GM23338 (cell line): ENCODE measurements around the gene LSM14B. TPM values are rescaled to one million over a fixed set of nuclear protein-coding genes. Genes with fewer than 3 reads are reported as not detected.
A peak's percentile ranks its signal among the peaks of the same experiment; 100 is the strongest.

ENCODE experiments used
- ATAC-seq: fragments of 200-7000 bp; cut with Tn5 transposase; 3 replicates; pipeline ENCODE4 v1.9.1; 2020
- DNase-seq: peaks from one replicate; pipeline ENCODE4 v3.0.0-alpha.2; 2015; ENCODE audit warnings: low spot score
- H2AFZ ChIP-seq: fragments of 200-600 bp; sonication (generic); 2 replicates; pipeline ENCODE4 v1.8.0; 2016; ENCODE audit warnings: antibody characterized with exemption, mild to moderate bottlenecking, moderate library complexity
- H3F3A ChIP-seq: fragments of 200-600 bp; sonication (generic); replicated peaks from 2 replicates; pipeline ENCODE4 v1.8.0; 2017; ENCODE audit warnings: antibody characterized with exemption, mixed run types, low read depth
- H3K27ac ChIP-seq: fragments of 200-600 bp; sonication (generic); 2 replicates; pipeline ENCODE4 v1.6.1; 2016; ENCODE audit warnings: low read depth
- H3K27me3 ChIP-seq: fragments of 200-600 bp; sonication (generic); 2 replicates; pipeline ENCODE4 v1.8.0; 2016; ENCODE audit warnings: mild to moderate bottlenecking, mixed run types, moderate library complexity; ENCODE audit not compliant: insufficient read depth
- H3K36me3 ChIP-seq: fragments of 200-600 bp; sonication (generic); 2 replicates; pipeline ENCODE4 v1.8.0; 2016; ENCODE audit warnings: mild to moderate bottlenecking; ENCODE audit not compliant: insufficient read depth
- H3K4me1 ChIP-seq: fragments of 200-600 bp; sonication (generic); 2 replicates; pipeline ENCODE4 v1.8.0; 2016; ENCODE audit warnings: mild to moderate bottlenecking, moderate library complexity; ENCODE audit not compliant: insufficient read depth
- H3K4me2 ChIP-seq: fragments of 200-600 bp; sonication (generic); 2 replicates; pipeline ENCODE4 v1.7.1; 2017; ENCODE audit warnings: mixed run types
- H3K4me3 ChIP-seq: fragments of 200-600 bp; sonication (generic); 2 replicates; pipeline ENCODE4 v1.6.1; 2016; ENCODE audit warnings: mixed run types
- H3K79me2 ChIP-seq: fragments of 200-600 bp; sonication (generic); replicated peaks from 2 replicates; pipeline ENCODE4 v1.8.0; 2017; ENCODE audit warnings: mild to moderate bottlenecking; ENCODE audit not compliant: insufficient read depth
- H3K9me2 ChIP-seq: fragments of 200-600 bp; sonication (generic); 2 replicates; pipeline ENCODE4 v1.8.0; 2017; ENCODE audit not compliant: insufficient read depth
- H4K20me1 ChIP-seq: fragments of 200-600 bp; sonication (generic); replicated peaks from 2 replicates; pipeline ENCODE4 v1.8.0; 2017; ENCODE audit warnings: mild to moderate bottlenecking; ENCODE audit not compliant: insufficient read depth
- H3K27ac Mint-ChIP-seq: 2 replicates; pipeline ENCODE4 v1.8.0; 2020; ENCODE audit warnings: inconsistent platforms, mild to moderate bottlenecking, moderate library complexity, mixed read lengths
- H3K27me3 Mint-ChIP-seq: 3 replicates; pipeline ENCODE4 v1.8.0; 2022; ENCODE audit warnings: low read depth, mild to moderate bottlenecking, moderate library complexity, mixed read lengths, inconsistent platforms; ENCODE audit not compliant: insufficient read depth, poor library complexity
- H3K36me3 Mint-ChIP-seq: 3 replicates; pipeline ENCODE4 v1.8.0; 2021; ENCODE audit warnings: low read depth, mild to moderate bottlenecking, inconsistent platforms, moderate library complexity, mixed read lengths
- H3K4me1 Mint-ChIP-seq: 3 replicates; pipeline ENCODE4 v1.8.0; 2020; ENCODE audit warnings: mild to moderate bottlenecking, inconsistent platforms, mixed read lengths
- H3K4me3 Mint-ChIP-seq: 3 replicates; pipeline ENCODE4 v1.8.0; 2021; ENCODE audit warnings: moderate library complexity, mild to moderate bottlenecking, inconsistent platforms, mixed read lengths
- H3K9me3 Mint-ChIP-seq: 3 replicates; pipeline ENCODE4 v1.8.0; 2020; ENCODE audit warnings: moderate library complexity, mild to moderate bottlenecking, inconsistent platforms, mixed read lengths
- CREB1 ChIP-seq: fragments of 250-450 bp; sonication (Bioruptor Pico); IDR thresholded peaks from 2 replicates; pipeline ENCODE4 v1.5.0; 2020; ENCODE audit warnings: low read depth, mild to moderate bottlenecking, moderate library complexity
- EZH2 ChIP-seq: fragments of 200-600 bp; sonication (generic); IDR thresholded peaks from one replicate; pipeline ENCODE4 v1.8.0; 2017; ENCODE audit warnings: antibody characterized with exemption, mild to moderate bottlenecking, low read depth; ENCODE audit not compliant: unreplicated experiment
- EZH2phosphoT487 ChIP-seq: fragments of 200-600 bp; sonication (generic); IDR thresholded peaks from one replicate; pipeline ENCODE4 v1.8.1; 2018; ENCODE audit warnings: antibody characterized with exemption; ENCODE audit not compliant: unreplicated experiment
- JUNB ChIP-seq: IDR thresholded peaks from one replicate; pipeline ENCODE4 v1.6.1; 2016; ENCODE audit warnings: antibody characterized with exemption; ENCODE audit not compliant: unreplicated experiment
- NANOG ChIP-seq: IDR thresholded peaks from 2 replicates; pipeline ENCODE4 v1.6.1; 2016; ENCODE audit warnings: antibody characterized with exemption, borderline replicate concordance
- POLR2AphosphoS5 ChIP-seq: IDR thresholded peaks from 2 replicates; pipeline ENCODE4 v1.6.1; 2016; ENCODE audit warnings: antibody characterized with exemption, low read depth
- REST ChIP-seq: IDR thresholded peaks from one replicate; pipeline ENCODE4 v1.6.1; 2018; ENCODE audit warnings: antibody characterized with exemption; ENCODE audit not compliant: unreplicated experiment
- STAT1 ChIP-seq: IDR thresholded peaks from one replicate; pipeline ENCODE4 v1.6.1; 2016; ENCODE audit warnings: antibody characterized with exemption; ENCODE audit not compliant: unreplicated experiment
- ZNF114 ChIP-seq: fragments of 250-450 bp; sonication (Bioruptor Pico); IDR thresholded peaks from 2 replicates; pipeline ENCODE4 v1.5.0; 2020; ENCODE audit warnings: mild to moderate bottlenecking, moderate library complexity
- ZNF331 ChIP-seq: fragments of 250-450 bp; sonication (Bioruptor Pico); IDR thresholded peaks from 2 replicates; pipeline ENCODE4 v1.5.0; 2020; ENCODE audit warnings: low read depth, mild to moderate bottlenecking, moderate library complexity
- polyA plus RNA-seq: library from polyadenylated mRNA; unstranded; fragments of >200 nt; fragmentation: Nextera tagmentation; extraction: Ambion mirVana; gene quantifications from 2 replicates; pipeline ENCODE4 v1.2.1, GENCODE V29; 2016
- total RNA-seq: library from RNA; depleted of rRNA; stranded (reverse); fragments of >200 nt; shearing (Covaris generic); gene quantifications from 2 replicates; pipeline ENCODE4 v1.2.3, GENCODE V29; 2014
- TF ChIP-seq, protein P1 (sequence below): IDR thresholded peaks from 2 replicates; pipeline ENCODE4 v1.6.1; 2016; ENCODE audit warnings: antibody characterized with exemption
- TF ChIP-seq, protein P2 (sequence below): fragments of 250-450 bp; sonication (Bioruptor Pico); IDR thresholded peaks from 2 replicates; pipeline ENCODE4 v1.5.0; 2020; ENCODE audit warnings: mild to moderate bottlenecking, moderate library complexity

LSM14B gene
- total and polyA plus RNA-seq, 2 experiments from 2014 or later, result 9.6 to 55.7 TPM

DNA sequence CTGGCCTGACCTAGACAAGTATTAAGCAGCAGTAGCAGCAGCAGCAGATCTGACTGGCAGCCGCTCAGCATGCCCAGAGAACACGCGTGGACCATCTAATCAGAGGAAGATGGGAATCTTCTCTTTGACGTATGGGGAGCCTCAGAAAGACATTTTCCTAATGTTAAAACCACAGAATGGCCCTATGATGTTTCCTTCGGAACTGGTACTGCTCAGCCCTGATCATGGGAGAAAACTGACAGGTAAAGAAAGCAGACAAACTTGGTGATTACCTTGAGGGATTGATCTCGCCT is 14.8 kb downstream of the LSM14B start:
- no peak for TF ChIP-seq ZNF114 (CRISPR knock-in tag)
- TF ChIP-seq, protein P1, sequence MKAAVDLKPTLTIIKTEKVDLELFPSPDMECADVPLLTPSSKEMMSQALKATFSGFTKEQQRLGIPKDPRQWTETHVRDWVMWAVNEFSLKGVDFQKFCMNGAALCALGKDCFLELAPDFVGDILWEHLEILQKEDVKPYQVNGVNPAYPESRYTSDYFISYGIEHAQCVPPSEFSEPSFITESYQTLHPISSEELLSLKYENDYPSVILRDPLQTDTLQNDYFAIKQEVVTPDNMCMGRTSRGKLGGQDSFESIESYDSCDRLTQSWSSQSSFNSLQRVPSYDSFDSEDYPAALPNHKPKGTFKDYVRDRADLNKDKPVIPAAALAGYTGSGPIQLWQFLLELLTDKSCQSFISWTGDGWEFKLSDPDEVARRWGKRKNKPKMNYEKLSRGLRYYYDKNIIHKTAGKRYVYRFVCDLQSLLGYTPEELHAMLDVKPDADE, result no peak
- TF ChIP-seq JUNB, result no peak
- TF ChIP-seq EZH2, result no peak
- TF ChIP-seq REST, result no peak
- TF ChIP-seq POLR2AphosphoS5, result no peak
- no peak for TF ChIP-seq EZH2phosphoT487
- no peak for TF ChIP-seq STAT1
- TF ChIP-seq NANOG, result no peak
- TF ChIP-seq ZNF331 (CRISPR knock-in tag), result no peak
- TF ChIP-seq, protein P2, sequence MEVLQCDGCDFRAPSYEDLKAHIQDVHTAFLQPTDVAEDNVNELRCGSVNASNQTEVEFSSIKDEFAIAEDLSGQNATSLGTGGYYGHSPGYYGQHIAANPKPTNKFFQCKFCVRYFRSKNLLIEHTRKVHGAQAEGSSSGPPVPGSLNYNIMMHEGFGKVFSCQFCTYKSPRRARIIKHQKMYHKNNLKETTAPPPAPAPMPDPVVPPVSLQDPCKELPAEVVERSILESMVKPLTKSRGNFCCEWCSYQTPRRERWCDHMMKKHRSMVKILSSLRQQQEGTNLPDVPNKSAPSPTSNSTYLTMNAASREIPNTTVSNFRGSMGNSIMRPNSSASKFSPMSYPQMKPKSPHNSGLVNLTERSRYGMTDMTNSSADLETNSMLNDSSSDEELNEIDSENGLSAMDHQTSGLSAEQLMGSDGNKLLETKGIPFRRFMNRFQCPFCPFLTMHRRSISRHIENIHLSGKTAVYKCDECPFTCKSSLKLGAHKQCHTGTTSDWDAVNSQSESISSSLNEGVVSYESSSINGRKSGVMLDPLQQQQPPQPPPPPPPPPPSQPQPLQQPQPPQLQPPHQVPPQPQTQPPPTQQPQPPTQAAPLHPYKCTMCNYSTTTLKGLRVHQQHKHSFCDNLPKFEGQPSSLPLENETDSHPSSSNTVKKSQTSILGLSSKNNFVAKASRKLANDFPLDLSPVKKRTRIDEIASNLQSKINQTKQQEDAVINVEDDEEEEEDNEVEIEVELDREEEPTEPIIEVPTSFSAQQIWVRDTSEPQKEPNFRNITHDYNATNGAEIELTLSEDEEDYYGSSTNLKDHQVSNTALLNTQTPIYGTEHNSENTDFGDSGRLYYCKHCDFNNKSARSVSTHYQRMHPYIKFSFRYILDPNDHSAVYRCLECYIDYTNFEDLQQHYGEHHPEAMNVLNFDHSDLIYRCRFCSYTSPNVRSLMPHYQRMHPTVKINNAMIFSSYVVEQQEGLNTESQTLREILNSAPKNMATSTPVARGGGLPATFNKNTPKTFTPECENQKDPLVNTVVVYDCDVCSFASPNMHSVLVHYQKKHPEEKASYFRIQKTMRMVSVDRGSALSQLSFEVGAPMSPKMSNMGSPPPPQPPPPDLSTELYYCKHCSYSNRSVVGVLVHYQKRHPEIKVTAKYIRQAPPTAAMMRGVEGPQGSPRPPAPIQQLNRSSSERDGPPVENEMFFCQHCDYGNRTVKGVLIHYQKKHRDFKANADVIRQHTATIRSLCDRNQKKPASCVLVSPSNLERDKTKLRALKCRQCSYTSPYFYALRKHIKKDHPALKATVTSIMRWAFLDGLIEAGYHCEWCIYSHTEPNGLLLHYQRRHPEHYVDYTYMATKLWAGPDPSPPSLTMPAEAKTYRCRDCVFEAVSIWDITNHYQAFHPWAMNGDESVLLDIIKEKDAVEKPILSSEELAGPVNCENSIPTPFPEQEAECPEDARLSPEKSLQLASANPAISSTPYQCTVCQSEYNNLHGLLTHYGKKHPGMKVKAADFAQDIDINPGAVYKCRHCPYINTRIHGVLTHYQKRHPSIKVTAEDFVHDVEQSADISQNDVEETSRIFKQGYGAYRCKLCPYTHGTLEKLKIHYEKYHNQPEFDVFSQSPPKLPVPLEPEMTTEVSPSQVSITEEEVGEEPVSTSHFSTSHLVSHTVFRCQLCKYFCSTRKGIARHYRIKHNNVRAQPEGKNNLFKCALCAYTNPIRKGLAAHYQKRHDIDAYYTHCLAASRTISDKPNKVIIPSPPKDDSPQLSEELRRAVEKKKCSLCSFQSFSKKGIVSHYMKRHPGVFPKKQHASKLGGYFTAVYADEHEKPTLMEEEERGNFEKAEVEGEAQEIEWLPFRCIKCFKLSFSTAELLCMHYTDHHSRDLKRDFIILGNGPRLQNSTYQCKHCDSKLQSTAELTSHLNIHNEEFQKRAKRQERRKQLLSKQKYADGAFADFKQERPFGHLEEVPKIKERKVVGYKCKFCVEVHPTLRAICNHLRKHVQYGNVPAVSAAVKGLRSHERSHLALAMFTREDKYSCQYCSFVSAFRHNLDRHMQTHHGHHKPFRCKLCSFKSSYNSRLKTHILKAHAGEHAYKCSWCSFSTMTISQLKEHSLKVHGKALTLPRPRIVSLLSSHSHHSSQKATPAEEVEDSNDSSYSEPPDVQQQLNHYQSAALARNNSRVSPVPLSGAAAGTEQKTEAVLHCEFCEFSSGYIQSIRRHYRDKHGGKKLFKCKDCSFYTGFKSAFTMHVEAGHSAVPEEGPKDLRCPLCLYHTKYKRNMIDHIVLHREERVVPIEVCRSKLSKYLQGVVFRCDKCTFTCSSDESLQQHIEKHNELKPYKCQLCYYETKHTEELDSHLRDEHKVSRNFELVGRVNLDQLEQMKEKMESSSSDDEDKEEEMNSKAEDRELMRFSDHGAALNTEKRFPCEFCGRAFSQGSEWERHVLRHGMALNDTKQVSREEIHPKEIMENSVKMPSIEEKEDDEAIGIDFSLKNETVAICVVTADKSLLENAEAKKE (CRISPR knock-in tag), result no peak
- no peak for TF ChIP-seq CREB1 (CRISPR knock-in tag)
- Mint-ChIP-seq H3K36me3 (peaks cover 94% of the 10 kb centered on the region), H3K27ac (no peak overlapping the region)

More for the DNA sequence above, 14.8 kb downstream of the LSM14B start:
- H3K27me3 ChIP-seq, result no peaks in the 10 kb centered on the region
- H3K9me2 ChIP-seq, result no peaks in the 10 kb centered on the region
- H3K36me3 ChIP-seq, result peaks cover 55% of the 10 kb centered on the region
- H3K4me1 ChIP-seq, result no peaks in the 10 kb centered on the region; the same call in 1 of the 2 replicates
- H3K4me3 Mint-ChIP-seq, result no peak overlapping the region
- H3K9me3 Mint-ChIP-seq, result no peaks in the 10 kb centered on the region
- H3K27ac ChIP-seq, result peak overlapping the region; percentile 5; the same call in 1 of the 2 replicates
- H4K20me1 ChIP-seq, result peaks cover 58% of the 10 kb centered on the region
- no peak overlapping the region for H2AFZ ChIP-seq
- H3K4me3 ChIP-seq, result no peak overlapping the region
- peaks cover 34% of the 10 kb centered on the region for H3K79me2 ChIP-seq
- peaks cover 13% of the 10 kb centered on the region for H3K4me1 Mint-ChIP-seq
- H3F3A ChIP-seq, result peaks cover 35% of the 10 kb centered on the region
- no peak for ATAC-seq
- H3K27me3 Mint-ChIP-seq, result peaks cover 14% of the 10 kb centered on the region
- no peak overlapping the region for H3K4me2 ChIP-seq
- no peak for DNase-seq
